GM19463 (cell line): ENCODE data around the gene LGALS14.
"Not testable (repeated sequence)": the region's sequence is repeated elsewhere in the genome, so short reads cannot be mapped to it uniquely, and the experiment has no call there.

Experiments
- ATAC-seq: cut with Tn5 transposase; IDR thresholded peaks from one replicate; pipeline ENCODE4 v1.9.1; 2021; ENCODE audit warnings: mild to moderate bottlenecking, moderate library complexity; ENCODE audit not compliant: unreplicated experiment

Gene LGALS14

DNA sequence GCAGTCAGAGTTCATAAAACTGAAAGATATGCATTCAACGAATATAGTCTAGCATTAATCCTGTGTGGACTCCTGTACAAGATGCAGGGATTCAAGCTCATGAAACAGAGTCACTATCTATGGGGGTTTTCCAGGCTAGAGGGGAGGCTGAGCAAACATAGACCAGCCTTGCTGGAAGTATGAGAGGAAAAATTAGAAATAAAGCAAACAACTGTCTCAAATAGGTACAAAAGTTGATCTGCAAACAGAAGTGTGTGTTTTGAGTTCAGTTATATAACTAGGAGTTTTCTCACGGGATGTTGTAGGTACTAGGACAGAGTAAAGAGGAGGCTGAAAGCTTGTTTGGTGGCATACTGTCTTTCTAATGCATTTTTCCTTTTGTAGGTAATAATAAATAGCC, 8.5 kb upstream of the LGALS14 start:
- no peak for ATAC-seq

DNA sequence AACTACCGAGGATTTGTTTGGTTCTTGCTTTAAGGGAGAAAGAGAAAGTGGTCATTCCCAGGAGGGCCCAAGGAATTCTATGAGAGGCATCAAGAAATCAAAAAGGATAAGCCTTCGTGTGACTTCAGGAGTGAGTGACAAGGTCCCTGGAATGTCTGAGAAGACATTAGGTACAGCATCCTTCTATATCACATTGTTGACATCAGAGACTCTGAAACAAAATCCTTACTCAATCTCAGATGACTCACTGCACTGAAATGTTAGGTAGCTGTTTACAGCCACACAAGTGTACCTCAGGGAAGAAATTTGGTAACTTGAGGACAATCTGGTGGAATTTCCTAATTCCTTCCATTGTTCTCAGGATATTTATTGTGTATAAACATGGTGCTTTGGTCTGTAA, 7.9 kb upstream of the LGALS14 start:
- no peak for ATAC-seq

DNA sequence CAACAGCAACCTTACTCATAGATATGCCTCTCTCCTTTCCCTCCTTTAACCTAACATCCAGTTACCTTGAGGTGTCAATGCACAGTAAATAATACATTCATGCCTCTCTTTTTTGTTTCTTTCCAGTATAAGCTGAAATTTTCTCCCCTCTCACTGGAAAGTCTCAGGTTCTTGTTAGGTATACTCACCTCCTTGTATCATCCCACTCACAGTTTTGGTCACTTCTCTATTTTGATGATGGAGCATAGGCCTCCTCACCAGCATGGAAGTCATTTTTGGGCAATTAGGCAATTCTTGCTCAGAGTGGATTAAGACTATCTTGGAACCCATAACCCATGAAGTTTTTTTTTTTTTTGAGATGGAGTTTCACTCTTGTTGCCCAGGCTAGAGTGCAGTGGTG, 5.7 kb upstream of the LGALS14 start:
- no peak for ATAC-seq

DNA sequence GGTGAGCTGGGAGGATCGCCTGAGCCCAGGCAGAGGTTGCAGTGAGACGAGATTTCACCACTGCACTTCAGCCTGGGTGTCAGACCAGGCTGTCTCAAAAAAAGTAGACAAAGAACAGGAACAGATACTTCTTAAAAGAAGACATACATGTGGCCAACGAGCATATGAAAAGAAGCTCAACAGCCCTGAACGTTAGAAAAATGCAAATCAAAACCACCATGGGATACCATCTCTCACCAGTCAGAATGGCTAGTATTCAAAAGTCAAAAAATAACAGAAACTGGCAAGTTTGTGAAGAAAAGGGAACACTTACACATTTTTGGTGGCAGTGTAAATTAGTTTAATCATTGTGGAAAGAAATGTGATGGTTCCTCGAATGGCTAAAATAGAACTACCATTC, 3.0 kb upstream of the LGALS14 start:
- peak; percentile 45 for ATAC-seq

DNA sequence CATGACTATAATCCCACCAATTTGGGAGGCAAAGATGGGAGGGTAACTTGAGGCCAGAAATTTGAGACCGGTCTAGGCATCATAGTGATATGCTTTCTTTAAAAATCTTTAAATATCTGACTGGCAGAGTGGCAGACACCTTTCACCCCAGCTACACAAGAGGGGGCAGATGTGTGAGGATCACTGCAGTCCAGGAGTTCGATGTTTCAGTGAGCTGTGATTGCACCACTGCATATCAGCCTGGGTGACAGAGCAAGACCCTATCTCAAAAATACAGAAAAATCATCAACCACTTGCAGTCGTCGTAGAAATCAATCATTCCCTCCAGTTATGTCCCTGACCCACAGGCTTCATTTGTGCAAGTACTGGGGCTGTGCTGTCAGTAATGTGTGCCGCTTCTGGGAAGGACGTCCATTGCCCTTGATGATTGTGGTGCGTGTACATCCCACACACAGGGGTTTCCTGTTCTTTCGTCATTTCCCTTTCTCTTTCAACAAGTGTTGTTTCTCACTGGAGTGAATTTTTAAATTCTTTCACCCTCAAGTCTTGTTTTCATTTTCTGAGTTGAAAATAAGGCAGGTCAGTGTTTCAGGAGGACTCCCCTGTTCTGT, 1.4 kb downstream of the LGALS14 start:
- ATAC-seq = no peak

DNA sequence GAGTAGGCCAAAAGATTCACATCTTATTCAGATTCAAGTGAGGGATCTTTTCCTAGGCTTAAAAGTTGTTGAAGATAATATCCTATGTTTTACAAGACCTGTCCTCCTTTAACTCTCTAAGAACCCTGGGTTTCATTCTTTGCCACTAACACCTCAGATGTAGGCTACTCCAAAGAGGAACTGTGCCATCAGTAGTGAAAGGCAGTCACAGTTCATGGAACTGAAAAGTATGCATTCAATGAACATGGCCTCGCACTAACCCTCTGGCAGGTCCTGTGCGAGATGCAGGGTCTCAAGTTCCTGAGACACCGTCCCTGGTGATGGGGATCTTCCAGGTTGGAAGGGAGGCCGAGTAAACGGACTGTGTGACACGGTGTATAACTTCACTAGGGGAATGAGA, 4.3 kb downstream of the LGALS14 start:
- ATAC-seq = no peak

DNA sequence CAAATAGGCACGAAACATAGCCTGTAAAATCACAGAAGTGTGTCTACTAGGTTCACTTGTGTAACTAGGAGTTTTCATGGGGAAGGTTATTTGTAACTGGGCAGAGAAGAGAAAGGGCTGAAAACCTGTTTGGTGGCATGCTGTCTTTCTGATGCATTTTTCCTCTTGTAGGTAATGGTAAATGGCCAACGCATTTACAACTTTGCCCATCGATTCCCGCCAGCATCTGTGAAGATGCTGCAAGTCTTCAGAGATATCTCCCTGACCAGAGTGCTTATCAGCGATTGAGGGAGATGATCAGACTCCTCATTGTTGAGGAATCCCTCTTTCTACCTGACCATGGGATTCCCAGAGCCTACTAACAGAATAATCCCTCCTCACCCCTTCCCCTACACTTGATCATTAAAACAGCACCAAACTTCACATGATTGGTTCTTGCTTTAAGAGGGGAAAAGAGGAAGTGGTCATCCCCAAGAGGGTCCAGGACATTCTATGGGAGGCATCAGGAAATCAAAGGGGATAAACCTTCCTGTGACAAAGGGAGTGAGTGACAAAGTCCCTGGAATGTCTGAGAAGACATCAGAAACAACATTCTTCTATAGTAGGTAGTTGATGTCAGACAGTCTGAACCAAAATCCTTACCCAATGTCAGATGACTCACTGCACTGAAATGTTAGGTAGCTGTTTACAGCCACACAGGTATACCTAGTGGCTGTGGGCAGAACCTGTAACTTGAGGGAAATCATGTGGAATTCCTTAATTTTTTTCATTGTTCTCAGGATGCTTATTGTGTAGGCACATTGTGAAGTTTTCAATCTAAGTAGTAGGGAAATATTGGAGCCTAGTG, 5.0 kb downstream of the LGALS14 start:
- ATAC-seq = no peak

DNA sequence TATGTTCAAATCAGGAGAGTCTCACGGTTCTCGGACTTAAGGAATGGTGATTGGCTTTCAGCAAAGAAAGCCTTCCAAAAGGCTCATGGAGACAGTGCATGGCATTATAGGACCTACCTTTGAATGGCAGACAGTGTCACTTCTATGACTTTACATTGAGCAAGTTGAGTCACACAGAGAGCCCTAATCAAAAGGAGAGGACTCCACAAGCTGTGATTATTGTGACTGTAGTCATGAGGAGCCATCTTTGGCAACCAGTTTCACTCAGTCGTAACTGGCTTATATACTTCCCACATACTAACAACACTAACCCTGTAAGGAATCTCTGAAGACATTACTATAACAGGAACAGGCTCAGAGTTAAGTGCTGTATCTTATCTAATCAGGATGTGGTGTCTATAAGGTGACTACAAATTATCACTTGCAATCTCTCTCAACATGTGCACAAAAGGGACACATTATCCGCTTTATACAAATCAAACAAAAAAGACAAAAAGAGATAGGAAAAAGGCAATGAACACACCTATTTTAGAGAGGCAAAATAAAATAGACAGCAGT, 6.1 kb downstream of the LGALS14 start:
- ATAC-seq = no peak

DNA sequence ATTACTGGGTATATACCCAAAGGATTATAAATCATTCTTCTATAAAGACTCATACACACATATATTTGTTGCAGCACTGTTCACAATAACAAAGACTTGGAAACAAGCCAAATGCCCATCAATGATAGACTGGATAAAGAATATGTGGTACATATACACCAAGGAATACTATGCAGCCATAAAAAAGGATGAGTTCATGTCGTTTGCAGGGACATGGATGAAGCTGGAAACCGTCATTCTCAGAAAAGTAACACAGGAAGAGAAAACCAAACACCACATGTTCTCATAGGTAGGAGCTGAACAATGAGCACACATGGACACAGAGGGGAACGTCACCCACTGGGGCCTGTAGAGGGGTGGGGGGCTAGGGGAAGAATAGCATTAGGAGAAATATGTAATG, 15.9 kb downstream of the LGALS14 start:
- ATAC-seq = not testable (repeated sequence)

DNA sequence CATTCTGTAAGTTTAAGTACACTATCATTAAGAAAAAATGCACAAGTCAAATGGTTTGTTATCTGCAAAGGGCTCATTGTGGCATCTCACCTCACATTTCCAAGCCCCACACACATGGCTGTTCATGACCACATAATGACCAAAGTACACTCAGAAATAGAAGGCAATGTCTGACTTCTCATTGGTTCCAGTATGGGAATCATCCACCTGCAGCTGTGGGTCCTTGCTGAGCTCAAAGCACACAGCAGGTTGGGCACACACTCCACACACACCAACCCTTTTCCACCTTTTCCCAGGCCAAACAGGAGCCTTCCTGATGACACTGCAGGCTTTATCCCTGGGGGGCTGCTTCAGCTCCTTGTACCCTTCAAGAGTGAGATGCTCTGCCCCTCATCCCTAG, 21.7 kb downstream of the LGALS14 start:
- ATAC-seq = no peak

DNA sequence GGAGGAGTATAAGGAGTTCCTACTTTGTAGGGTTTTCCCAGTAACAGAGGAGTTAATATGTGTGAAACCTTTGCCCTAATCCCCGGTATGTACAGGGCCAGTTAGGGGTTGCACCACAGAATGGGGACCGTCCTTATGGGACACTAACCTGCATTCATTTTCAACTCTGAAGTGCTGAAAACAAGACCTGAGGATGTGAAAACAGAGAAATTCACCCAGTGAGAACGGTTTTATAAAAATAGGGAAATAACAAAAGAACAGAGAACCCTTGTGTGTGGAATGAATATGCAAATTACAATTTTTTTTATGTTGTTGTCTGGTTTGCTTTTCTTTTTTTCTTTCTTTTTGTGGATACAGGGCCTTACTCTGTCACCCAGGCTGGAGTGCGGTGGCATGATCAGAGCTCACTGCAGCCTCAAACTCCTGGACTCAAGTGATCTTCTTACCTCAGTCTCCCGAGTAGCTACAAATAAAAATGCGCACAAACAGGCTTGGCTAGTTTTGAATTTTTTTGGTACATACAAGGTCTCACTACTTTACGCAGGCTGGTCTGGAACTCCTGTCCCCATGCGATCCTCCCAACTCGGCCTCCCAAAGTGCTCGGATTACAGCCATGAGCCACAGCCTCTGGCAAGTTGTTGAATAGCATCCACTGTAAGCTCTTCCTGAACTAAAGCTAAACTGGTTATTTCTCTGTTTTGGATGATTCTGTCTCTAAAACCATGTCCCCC, 23.0 kb downstream of the LGALS14 start:
- no peak for ATAC-seq

DNA sequence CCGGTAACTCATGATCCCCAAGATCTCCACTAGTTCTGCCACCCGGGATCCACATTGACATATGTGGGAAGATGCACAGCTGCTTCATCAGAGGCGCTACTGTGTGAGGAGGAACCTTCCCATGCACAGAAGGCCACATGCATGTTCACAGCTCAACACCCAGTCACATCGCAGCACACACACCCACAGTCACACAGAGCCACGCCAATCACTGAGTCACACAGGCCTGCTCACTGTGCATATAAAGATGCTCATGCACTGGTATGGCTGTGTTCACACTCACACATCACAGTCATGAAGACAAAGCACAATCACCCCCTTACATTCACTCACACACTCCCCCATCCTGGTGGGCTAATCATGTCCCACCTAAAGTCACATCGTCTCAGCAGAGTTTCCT, 23.8 kb downstream of the LGALS14 start:
- ATAC-seq = no peak

DNA sequence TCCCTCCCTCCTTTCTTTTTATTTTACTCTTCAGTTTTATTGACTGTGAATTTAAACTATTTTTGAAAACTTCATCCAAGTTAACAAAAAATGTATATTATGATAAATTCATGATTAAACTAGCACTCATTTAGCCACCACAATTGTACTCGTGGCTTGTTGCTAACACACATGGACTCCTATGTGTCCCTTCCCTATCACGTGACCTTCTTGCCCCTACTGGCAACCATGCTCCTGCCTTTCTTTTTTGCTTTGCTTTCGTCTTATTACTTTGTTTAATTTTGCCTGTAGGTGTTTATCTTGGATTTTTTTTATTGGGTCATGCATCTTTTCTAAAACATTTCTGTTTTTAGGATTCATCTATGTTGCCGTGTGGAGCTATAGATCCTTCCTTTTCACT, 25.3 kb downstream of the LGALS14 start:
- no peak for ATAC-seq

DNA sequence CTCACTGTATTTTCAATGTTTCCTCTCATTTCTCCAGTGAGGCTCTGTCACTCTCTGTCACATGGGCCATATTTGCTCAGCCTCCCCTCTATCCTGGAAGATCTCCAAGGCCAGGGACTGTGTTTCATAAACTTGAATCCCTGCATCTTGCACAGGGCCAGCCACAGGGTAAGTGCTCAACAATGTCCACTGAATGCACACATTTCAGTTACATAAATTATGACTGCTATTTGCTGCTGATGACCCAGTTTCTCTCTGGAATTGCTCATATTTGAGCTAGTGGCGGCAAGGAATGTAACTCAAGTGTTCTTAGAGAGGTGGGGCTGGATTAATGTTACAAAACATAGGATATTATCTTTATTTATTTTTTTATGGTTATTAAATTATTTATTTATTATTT, 27.4 kb downstream of the LGALS14 start:
- ATAC-seq = no peak

DNA sequence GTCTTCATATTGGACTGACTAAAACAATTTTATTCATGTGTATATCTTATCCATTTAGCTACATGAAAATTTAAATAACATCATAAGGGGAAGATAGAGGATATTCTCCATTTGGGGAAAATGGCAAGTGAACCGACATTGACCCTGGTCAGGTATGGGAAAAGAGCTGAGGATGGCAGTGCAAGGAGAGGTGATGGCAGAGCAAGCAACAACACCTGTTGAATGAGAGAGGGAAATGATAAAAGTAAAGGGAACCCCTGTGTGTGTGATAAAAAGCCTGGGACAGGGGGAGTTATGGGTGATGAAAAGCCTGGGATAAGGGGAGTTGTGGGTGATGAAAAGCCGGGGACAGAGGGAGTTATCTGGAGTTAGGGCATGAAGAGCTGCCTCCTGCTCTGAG, 29.6 kb downstream of the LGALS14 start:
- ATAC-seq = no peak

DNA sequence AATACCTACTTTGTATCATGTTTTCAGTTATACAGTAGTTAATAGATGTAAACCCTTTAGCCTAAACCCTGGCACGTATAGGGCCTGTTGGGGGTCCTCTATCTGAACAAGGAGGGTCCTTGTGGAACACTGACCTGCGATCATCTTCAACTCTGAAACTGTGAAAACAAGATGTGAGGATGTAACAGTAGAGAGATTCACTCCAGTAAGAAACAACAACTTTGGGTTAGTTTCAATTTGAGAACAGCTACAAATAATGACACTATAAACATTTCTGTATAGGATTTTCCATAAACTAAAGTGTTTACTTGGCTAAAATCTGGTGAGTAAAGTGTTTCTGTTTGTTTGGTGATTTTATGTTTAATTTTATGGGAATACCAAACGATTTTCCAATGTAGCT, 31.4 kb downstream of the LGALS14 start:
- ATAC-seq = no peak

DNA sequence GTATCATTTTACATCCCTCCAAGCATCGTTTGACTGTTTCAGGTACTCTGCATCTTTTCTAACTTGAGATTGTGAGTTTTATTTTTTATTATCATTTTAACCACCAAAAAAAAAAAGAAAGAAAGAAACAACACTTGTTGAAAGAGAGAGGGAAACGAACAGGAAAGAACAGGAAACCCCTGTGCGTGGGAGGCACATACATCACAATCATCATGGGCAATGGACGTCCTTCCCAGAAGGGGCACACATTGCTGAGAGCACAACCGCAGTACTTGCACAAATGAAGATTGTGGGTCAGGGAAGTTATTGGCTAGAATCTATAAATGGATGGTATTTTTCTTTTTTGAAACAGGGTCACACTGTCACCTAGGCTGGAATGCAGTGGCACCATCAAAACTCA, 31.8 kb downstream of the LGALS14 start:
- no peak for ATAC-seq

DNA sequence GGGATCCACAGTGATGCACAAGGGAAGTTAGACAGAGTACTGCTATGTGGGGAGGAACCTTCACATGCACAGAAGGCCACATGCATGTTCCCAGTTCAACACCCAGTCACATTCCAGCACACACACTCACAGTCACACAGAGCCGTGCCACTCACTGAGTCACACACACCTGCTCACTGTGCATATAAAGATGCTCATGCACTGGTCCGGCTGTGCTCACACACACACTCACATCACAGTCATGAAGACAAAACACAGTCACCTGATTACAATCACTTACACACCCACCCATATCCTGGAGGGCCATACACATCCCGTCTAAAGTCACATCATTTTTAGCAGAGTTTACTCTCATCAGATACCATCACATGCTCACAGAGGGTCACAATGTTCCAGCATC, 33.1 kb downstream of the LGALS14 start:
- ATAC-seq = no peak

DNA sequence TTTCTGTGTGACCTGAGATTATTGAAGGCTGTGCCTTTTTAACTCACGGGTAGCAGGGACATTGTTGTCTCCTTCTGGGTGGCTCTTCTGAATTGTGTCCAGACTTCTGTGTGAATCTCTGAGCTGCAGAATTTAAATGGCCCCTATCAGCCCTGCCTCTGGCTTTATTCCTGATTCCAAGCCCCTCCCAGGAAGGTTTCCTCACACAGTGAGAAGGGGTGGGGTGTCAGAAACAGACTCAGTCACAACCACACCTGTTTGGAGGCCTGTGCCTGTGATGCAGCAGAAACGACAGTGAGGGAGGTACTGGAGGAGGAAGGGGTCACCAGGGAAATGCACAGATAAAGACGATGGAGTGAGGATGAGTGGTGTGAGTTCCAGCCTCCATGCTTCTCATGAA, 33.6 kb downstream of the LGALS14 start, which contains the start of gene CLC:
CLC (minus strand) TSS at position 139 of the 400 bp plus-strand sequence; CDS start at position 62, 77 bp downstream.
- no peak for ATAC-seq

DNA sequence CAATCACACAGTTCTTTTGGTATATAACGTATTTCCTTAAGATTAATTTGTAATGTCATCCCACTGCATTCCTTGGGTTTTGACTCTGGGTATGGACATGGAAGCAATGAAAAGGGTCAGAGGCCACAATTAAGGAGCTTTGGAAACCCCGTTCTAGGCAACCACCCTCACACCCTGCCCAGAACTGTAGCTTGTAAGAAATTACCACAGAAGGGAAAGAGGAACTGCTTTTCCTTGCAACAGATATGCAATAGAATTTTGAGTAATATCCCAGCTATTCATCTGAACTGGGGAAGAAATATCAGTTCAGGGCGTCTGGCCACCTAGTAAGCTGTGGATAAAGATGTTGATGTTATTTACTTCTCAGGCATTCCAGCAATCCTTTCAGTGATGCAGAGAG, 34.5 kb downstream of the LGALS14 start:
- ATAC-seq = no peak

DNA sequence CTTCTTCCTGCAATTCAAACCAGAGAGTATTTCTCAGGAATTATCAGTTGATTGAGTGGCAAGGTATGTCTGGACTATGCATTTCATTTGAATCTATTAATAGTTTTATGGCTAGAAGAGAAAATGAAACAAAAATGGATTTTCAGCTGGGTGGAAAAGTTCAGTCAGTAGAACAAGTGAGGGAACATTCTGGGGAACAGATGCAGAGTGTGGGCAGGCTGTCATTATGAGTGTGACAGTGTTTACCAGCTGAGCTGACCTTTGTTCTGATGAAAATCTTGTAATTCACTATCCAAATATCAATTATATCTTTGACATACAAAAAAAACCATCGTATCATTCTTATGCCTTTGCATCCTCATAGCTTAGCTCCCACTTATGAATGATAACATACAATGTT, 36.1 kb downstream of the LGALS14 start:
- ATAC-seq = no peak

DNA sequence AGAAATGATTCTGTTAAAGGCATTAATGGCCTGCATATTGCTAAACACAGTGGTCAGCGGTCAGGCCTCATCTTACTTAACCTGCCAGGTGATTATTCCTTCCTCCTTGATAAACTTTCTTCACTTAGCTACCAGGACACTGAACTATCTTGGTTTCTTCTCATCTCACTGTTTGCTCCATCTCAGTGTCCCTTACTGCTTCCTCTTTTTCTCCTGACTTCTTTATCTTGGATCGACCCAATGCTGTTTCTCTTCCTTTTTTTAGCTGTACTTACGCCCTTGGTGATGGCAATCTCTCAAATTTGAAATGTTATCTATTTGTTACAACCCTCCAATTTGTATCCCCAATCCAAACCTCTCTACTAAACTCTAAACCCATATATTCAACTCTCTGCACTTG, 41.4 kb downstream of the LGALS14 start:
- ATAC-seq = no peak
